NCI-H460 (cell line): ENCODE measurements around the gene ADAMTSL2. TPM values are rescaled to one million over a fixed set of nuclear protein-coding genes. Genes with fewer than 3 reads are reported as not detected.
"Not testable (repeated sequence)": the region's sequence is repeated elsewhere in the genome, so short reads cannot be mapped to it uniquely, and the experiment has no call there.

ENCODE experiments used
- DNase-seq: peaks from one replicate; pipeline ENCODE4 v3.0.0-alpha.2; 2016; ENCODE audit warnings: low read depth; ENCODE audit errors: extremely low read depth
- total RNA-seq: library from RNA; depleted of rRNA; stranded (reverse); fragments of >200 nt; shearing (Covaris generic); gene quantifications from 2 replicates; pipeline ENCODE4 v1.2.3, GENCODE V29; 2014

ADAMTSL2 gene
- total RNA-seq, 1 experiment from 2014 or later: not detected

DNA sequence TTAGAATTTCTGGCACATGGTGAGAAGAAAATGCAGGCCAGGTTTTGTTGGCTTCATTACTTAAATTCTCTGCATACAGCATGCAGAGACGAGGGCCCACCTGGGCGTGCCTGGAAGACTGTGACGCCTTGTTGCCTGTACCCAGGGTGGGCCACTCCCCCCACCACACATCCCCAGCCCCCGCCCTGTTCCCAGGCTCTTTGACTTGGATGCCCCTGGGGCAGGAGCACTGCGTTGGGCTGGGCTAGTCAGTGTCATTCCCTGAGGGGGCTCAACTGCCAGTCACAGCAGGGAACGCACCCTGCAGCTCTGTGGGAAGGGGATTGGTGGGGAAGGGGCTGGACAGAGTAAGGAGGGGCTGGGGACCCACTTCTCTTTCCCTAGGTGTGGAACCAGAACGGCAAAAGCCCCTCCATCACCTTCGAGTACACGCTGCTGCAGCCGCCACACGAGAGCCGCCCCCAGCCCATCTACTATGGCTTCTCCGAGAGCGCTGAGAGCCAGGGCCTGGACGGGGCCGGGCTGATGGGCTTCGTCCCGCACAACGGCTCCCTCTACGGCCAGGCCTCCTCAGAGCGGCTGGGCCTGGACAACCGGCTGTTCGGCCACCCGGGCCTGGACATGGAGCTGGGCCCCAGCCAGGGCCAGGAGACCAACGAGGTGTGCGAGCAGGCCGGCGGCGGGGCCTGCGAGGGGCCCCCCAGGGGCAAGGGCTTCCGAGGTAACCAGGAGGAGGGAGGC lies 19.6 kb downstream of the ADAMTSL2 start:
- no peak for DNase-seq

- DNase-seq: no peak
These were observed 20.2 kb downstream of the ADAMTSL2 start for GRCh38 chr9:133554729-133555128.

- DNase-seq: no peak
These were observed 21.9 kb downstream of the ADAMTSL2 start for GRCh38 chr9:133556354-133556753.

- DNase-seq: no peak
These were observed 23.1 kb downstream of the ADAMTSL2 start for GRCh38 chr9:133557581-133557980.

DNA sequence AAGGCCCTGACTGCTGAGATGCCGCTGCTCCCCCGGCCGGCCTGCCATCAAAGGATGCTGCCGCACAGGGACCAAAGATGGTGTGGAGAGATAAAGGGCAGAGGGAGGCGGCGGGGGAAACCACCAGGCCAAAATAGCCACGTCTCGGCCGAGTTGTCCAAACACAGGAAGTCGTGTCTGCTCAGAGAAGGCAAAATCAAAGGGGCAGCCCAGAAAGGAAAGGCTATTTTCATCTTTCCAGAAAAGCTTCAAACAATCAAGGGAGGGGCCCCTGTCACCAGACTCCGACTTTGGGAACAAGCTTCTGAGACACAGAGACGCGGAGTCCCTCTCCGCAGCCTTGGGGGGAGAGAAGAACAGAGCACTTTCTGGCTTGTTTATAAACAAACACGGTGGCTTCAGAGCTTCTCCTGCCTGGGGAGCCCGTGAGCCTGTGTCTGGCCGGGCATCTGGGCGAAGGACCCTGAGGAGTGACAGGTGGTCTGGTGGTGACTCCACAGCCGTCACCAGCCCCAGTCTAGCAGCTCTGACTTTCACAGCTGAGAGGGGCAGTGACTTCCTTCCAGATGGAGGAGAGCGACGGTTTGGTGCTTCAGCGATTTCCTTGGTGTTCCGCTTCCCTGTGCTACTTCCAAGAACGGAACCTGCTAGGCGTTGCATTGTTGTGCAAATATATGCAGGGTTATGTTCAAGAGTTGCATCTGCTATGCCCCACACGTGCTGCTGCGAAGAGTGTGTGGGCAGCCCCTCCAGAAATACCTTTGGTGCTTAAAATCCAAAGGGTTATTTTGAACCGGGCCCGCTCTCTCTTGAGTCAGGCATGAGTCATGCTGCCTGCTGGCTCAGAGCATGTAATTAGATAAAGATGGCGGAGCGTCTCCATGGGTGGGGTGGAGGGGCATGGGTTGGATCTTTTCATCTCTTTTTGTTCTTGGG lies 24.0 kb downstream of the ADAMTSL2 start:
- no peak for DNase-seq

DNA sequence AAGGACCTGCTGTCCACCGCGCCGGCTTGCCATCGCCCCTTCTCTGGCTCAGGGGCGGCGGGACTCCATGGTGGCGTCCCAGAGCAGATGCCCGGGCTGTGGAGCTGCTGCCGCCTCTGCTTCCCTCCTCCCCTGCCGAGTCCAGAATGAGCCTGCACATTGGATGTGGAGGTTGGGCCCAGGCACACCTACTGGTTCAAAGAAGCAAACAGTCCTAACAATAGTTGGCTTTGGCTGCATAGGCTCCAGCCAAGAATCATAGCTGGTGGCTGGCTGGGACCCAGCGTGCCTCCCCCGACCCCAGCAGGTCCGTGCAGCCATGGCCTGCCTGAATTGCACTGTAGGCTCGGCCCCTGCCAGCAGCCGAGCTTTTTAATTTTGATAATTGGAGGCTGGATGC lies 25.8 kb downstream of the ADAMTSL2 start:
- DNase-seq: no peak

GRCh38 chr9:133560944-133561343 lies 26.4 kb downstream of the ADAMTSL2 start:
- DNase-seq: no peak

- DNase-seq: no peak
These were observed 27.6 kb downstream of the ADAMTSL2 start for GRCh38 chr9:133561976-133562554.

- DNase-seq: no peak
These were observed 28.2 kb downstream of the ADAMTSL2 start for GRCh38 chr9:133562611-133563290.

DNA sequence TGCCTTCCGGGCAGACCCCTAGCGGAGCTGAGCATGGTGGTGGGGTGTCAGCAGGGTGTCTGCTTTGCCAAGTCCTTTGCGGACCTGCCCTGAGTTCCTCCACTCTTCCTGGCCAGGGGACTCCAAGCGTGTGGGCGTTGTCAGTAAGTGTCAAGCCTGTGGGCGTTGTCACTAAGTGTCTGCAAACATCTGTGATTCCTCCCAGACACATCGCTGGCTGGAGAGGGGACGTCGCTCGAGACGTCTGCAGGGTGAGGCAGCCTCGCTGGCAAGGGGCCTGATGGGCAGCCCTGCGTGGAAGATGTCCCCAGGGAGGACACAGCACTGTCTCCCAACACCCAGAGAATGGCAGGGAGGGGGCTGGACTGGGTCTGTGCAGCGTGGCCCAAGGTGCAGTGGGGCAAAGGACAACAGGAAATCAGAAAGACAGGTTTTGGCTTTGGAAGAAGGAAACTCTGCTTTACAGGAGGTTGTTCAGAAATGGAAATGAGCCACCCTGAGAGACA lies 28.8 kb downstream of the ADAMTSL2 start:
- DNase-seq: no peak

GRCh38 chr9:133563814-133564213 lies 29.3 kb downstream of the ADAMTSL2 start:
- DNase-seq: not testable (repeated sequence)

GRCh38 chr9:133564451-133565116 lies 30.1 kb downstream of the ADAMTSL2 start:
- no peak for DNase-seq

DNA sequence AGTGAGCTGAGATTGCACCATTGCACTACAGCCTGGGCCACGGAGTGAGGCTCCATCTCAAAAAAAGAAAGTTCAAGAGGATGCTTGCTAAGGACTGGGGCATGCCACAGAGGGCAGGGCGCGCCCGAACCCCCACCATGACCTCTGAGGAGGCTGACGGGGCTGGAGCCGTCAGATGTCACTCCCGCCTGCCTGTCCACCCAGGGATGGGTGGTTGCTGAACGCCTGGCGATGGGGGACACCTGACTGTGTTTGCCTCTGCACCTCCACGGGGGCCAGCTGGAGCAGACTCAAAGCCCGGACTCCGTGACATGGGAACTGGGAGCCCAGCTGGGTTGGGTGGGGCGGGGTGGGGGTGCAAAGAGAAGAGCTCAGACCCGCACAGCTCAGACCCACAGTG lies 31.9 kb downstream of the ADAMTSL2 start:
- no peak for DNase-seq

GRCh38 chr9:133566817-133567216 lies 32.3 kb downstream of the ADAMTSL2 start:
- no peak for DNase-seq

GRCh38 chr9:133568186-133568585 lies 33.7 kb downstream of the ADAMTSL2 start:
- DNase-seq: no peak

DNA sequence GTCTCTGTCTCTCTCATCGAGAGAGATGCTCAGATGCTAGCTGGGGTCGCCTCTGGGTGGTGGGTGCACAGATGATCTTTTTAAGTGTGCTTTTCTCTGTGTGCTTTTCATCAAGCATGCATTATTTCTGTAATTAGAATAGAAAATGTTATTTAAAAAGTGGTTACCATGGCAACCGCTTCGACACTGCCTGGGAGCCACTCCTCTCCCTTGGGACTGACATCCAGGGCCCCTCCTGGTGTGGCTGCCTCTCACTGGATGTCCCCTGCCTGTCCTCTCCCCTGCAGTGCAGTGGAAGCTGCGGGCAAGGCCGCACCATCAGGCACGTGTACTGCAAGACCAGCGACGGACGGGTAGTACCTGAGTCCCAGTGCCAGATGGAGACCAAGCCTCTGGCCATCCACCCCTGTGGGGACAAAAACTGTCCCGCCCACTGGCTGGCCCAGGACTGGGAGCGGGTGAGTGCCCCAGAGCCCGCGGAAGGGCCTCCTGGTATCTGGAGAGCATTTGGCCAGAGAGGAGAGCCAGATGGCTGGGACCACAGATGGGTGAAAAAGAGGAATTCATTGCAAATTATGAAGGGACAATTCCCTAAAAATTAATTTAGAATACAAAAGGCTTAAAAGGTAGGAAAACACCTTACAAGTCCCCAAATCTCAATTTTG lies 34.7 kb downstream of the ADAMTSL2 start:
- no peak for DNase-seq

DNA sequence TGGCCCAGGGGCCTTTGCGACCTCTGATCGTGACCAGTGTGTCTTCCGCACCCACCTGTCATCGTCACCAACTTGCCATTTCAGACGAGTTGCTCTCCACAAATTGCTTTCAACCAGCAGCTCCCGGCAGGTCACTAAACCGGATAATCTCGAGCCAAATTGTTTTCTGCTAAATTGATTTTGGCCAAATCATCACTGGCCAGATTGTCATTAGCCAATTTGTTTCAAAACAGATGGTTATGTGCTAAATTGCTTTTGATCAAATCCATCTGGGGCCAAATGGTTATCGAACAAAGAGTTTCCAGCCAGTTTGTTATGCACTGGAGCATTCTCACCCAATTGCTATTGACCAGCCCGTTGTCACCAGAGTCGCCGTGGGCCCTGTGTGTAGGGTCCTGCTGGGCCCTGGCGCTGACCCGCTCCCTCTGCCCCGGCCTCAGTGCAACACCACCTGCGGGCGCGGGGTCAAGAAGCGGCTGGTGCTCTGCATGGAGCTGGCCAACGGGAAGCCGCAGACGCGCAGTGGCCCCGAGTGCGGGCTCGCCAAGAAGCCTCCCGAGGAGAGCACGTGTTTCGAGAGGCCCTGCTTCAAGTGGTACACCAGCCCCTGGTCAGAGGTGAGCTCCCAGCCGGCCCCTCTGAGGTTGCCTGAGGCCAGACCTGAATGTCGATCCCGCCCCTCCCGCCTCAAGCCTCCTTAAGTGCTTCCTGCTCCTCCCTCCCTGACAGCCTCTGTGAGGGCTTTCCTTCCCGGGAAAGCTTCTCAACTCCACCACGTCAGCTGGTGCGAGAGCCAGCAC lies 35.6 kb downstream of the ADAMTSL2 start:
- no peak for DNase-seq

DNA sequence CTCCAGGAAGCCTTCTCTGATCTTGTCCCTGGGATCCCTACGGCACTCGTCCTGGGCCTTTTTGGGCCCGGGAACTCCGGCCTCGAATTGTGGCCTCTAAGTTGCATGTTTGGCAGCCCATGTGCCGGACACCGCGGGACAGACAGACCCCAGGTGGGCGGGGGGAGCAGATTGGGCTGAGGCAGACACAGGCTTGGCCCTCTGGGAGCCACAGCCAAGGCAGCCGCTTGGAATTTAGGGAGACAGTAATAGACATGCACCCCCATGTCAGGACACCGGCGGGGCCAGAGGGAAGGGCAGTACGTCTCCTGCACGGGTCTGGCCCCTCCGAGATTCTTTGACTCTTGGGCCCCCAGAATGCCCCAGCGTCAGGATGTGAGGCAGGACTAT lies 36.2 kb downstream of the ADAMTSL2 start:
- no peak for DNase-seq

DNA sequence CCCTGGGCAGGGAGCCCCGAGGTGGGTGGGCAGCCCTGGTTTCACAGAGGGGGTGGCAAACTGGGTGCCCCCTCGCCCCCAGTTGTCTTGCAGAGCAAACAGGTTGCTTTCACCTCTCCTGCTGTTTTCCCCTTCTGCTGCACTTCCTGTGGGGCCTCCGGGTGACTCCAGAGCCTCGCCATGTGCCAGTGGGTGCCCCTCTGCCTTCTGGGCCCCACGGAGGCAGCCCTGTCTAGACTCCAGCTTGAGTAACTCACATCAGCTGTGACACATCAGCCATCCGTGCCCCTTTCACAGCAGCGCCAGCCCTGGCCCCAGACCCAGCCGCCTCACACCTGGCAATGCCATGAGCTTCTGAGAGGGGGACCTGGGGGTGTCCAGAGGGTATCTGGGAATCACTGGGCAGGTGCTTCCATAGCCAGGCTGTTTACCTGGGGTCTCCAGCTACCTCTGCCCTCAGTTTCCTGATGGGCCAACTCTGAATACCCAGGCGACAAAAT lies 36.9 kb downstream of the ADAMTSL2 start:
- no peak for DNase-seq
